IMR-90 (cell line): ENCODE measurements around the gene TAPBP. TPM values are rescaled to one million over a fixed set of nuclear protein-coding genes. Genes with fewer than 3 reads are reported as not detected.
"Not testable (repeated sequence)": the region's sequence is repeated elsewhere in the genome, so short reads cannot be mapped to it uniquely, and the experiment has no call there.

ENCODE experiments used
- ATAC-seq: fragments of 200-7000 bp; cut with Tn5 transposase; 2 replicates; pipeline ENCODE4 v1.9.1; 2020; ENCODE audit warnings: low read depth, mild to moderate bottlenecking, moderate library complexity
- BruUV-seq: library from RNA; stranded (reverse); fragments of 400-500 nt; replicated peaks from 2 replicates; lab custom pipeline; 2021; lab: Mats Ljungman, UMichigan
- CTCF ChIA-PET: fragments of 300-600 bp; formaldehyde crosslinking; extraction: SDS; loops from one replicate; lab custom pipeline; 2021; ENCODE audit warnings: antibody characterized with exemption; lab: Yijun Ruan, JAX
- POLR2A ChIA-PET: fragments of 300-600 bp; sonication (Branson Sonifier 250); formaldehyde crosslinking; loops from one replicate; lab custom pipeline; 2022; ENCODE audit warnings: antibody characterized with exemption; ENCODE audit not compliant: unreplicated experiment; lab: Charles Lee
- DNase-seq: peaks from one replicate; pipeline ENCODE4 v3.0.0; 2013
- H2AFZ ChIP-seq: replicated peaks from 2 replicates; pipeline ENCODE3; 2013; ENCODE audit warnings: low read length, mild to moderate bottlenecking; ENCODE audit not compliant: poor library complexity
- H2AK5ac ChIP-seq: 2 replicates; pipeline ENCODE4 v1.6.1; 2013; ENCODE audit warnings: low read depth, low read length, inconsistent platforms
- H2AK9ac ChIP-seq: replicated peaks from 2 replicates; pipeline ENCODE3; 2013; ENCODE audit warnings: mild to moderate bottlenecking, low read depth, low read length, moderate library complexity; ENCODE audit not compliant: poor library complexity
- H2BK120ac ChIP-seq: 2 replicates; pipeline ENCODE4 v1.6.1; 2013; ENCODE audit warnings: low read depth, low read length, inconsistent platforms
- H2BK15ac ChIP-seq: 3 replicates; pipeline ENCODE4 v1.6.1; 2013; ENCODE audit warnings: low read depth, low read length, inconsistent platforms
- H2BK20ac ChIP-seq: 2 replicates; pipeline ENCODE4 v1.6.1; 2013; ENCODE audit warnings: low read depth, mild to moderate bottlenecking, inconsistent platforms, low read length, moderate library complexity
- H2BK5ac ChIP-seq: 2 replicates; pipeline ENCODE4 v1.6.1; 2013; ENCODE audit warnings: mild to moderate bottlenecking, low read depth, low read length, inconsistent platforms; ENCODE audit not compliant: poor library complexity, severe bottlenecking
- H3K14ac ChIP-seq: replicated peaks from 2 replicates; pipeline ENCODE4 v1.6.1; 2013; ENCODE audit warnings: low read depth, low read length, inconsistent platforms
- H3K18ac ChIP-seq: 2 replicates; pipeline ENCODE4 v1.6.1; 2013; ENCODE audit warnings: low read depth, low read length, control low read depth
- H3K23ac ChIP-seq: 2 replicates; pipeline ENCODE4 v1.6.1; 2013; ENCODE audit warnings: low read depth, low read length, inconsistent platforms
- H3K27ac ChIP-seq: 2 replicates; pipeline ENCODE4 v1.5.1; 2013; ENCODE audit warnings: mild to moderate bottlenecking, control low read depth, low read length; ENCODE audit not compliant: insufficient read depth
- H3K27me3 ChIP-seq: 2 replicates; pipeline ENCODE4 v1.6.1; 2013; ENCODE audit warnings: low read length; ENCODE audit not compliant: control insufficient read depth, insufficient read depth
- H3K36me3 ChIP-seq: 2 replicates; pipeline ENCODE4 v1.6.1; 2013; ENCODE audit warnings: low read length, mixed read lengths; ENCODE audit not compliant: control insufficient read depth, insufficient read depth
- H3K4ac ChIP-seq: 2 replicates; pipeline ENCODE4 v1.6.1; 2013; ENCODE audit warnings: low read depth, low read length, inconsistent platforms
- H3K4me1 ChIP-seq: 2 replicates; pipeline ENCODE4 v1.6.1; 2013; ENCODE audit warnings: low read length, mixed read lengths; ENCODE audit not compliant: control insufficient read depth, insufficient read depth
- H3K4me2 ChIP-seq: 2 replicates; pipeline ENCODE4 v1.6.1; 2013; ENCODE audit warnings: low read depth, mild to moderate bottlenecking, control low read depth, low read length, moderate library complexity
- H3K4me3 ChIP-seq: 2 replicates; pipeline ENCODE4 v1.5.1; 2013; ENCODE audit warnings: low read depth, mild to moderate bottlenecking, control low read depth, low read length, moderate library complexity; ENCODE audit not compliant: insufficient read depth
- H3K56ac ChIP-seq: 2 replicates; pipeline ENCODE4 v1.6.1; 2013; ENCODE audit warnings: low read length, inconsistent platforms; ENCODE audit not compliant: insufficient read depth; ENCODE audit errors: extremely low read depth
- H3K79me1 ChIP-seq, 2 experiments: 2 replicates each; pipeline ENCODE4 v1.6.1; 2013; ENCODE audit warnings: low read length in 2 of 2, inconsistent platforms in 1 of 2, low read depth in 1 of 2
- H3K9ac ChIP-seq: 2 replicates; pipeline ENCODE4 v1.6.1; 2013; ENCODE audit warnings: low read depth, low read length, control low read depth
- H3K9me1 ChIP-seq: 2 replicates; pipeline ENCODE4 v1.6.1; 2013; ENCODE audit warnings: low read length, inconsistent platforms; ENCODE audit not compliant: insufficient read depth
- H3K9me3 ChIP-seq: 2 replicates; pipeline ENCODE4 v1.6.1; 2013; ENCODE audit warnings: low read length; ENCODE audit not compliant: control insufficient read depth, insufficient read depth
- H4K20me1 ChIP-seq: 2 replicates; pipeline ENCODE4 v1.6.1; 2013; ENCODE audit warnings: low read length, inconsistent platforms; ENCODE audit not compliant: insufficient read depth
- H4K5ac ChIP-seq: 2 replicates; pipeline ENCODE4 v1.6.1; 2013; ENCODE audit warnings: mild to moderate bottlenecking, low read depth, low read length, control low read depth
- H4K8ac ChIP-seq, 2 experiments: 2 replicates each; pipeline ENCODE4 v1.6.1; 2013; ENCODE audit warnings: low read depth in 2 of 2, low read length in 2 of 2, control low read depth in 1 of 2, inconsistent platforms in 1 of 2
- H4K91ac ChIP-seq: 2 replicates; pipeline ENCODE4 v1.6.1; 2013; ENCODE audit warnings: low read depth, low read length, inconsistent platforms; ENCODE audit not compliant: insufficient read depth
- WGBS, 2 experiments: methylation state at CpG; one replicate each; pipeline versions ENCODE4 v1.1.5 to v1.1.7; 2013; ENCODE audit warnings: missing lambda C conversion rate in 2 of 2; ENCODE audit not compliant: insufficient read length in 1 of 2; ENCODE audit errors: extremely low coverage in 2 of 2; 5-methylcytosine and 5-hydroxymethylcytosine counted together
- dilution Hi-C: fragments of 300-500 bp; cut with HindIII; formaldehyde crosslinking; loops from one replicate; pipeline ENCODE4 v1.14.3; 2018; ENCODE audit warnings: low sequenced_read_pairs; ENCODE audit not compliant: unreplicated experiment
- in situ Hi-C: fragments of 300-500 bp; cut with MboI; formaldehyde crosslinking; loops from 3 replicates; pipeline ENCODE4 v1.14.3; 2019; ENCODE audit warnings: low sequenced_read_pairs, inconsistent platforms, mixed read lengths
- intact Hi-C: fragments of 100-400 bp; cut with micrococcal nuclease; formaldehyde crosslinking; loops from 2 replicates; pipeline ENCODE4 v1.10.0; 2022
- polyA plus RNA-seq, 3 experiments: library from polyadenylated mRNA; depleted of rRNA; stranded (reverse); fragments of >200 nt; gene quantifications; 2 replicates each; pipeline ENCODE4 v1.2.3, GENCODE V29; 2012; ENCODE audit warnings: low replicate concordance in 1 of 3
- total RNA-seq: library from RNA; depleted of rRNA; stranded (reverse); fragments of >200 nt; gene quantifications from 2 replicates; pipeline ENCODE4 v1.2.3, GENCODE V29; 2012

TAPBP gene
- total and polyA plus RNA-seq, 2 of the 4 experiments (the other 2 are of a cell fraction): 13.1 to 63.3 TPM

DNA sequence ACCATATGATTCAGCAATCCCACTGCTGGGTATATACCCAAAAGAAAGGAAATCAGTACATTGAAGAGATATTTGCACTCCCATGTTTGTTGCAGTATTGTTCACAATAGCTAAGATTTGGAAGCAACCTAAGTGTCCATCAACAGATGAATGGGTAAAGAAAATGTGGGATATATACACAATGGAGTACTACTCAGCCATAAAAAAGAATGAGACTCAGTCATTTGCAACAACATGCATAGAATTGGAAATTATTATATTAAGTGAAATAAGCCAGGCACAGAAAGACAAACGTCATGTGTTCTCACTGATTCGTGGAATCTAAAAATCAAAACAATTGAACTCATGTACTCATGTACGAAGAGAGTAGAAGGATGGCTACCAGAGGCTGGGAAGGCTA is 51.4 kb downstream of the TAPBP start:
- H3K56ac ChIP-seq, H2BK15ac ChIP-seq, H2BK5ac ChIP-seq, H3K4me2 ChIP-seq, H2BK20ac ChIP-seq, H3K4me3 ChIP-seq, H2AK5ac ChIP-seq, H3K4me1 ChIP-seq, H3K18ac ChIP-seq, H3K9me3 ChIP-seq, H2AK9ac ChIP-seq, H3K9me1 ChIP-seq, H3K14ac ChIP-seq, H3K27ac ChIP-seq, POLR2A ChIA-PET, DNase-seq, H4K20me1 ChIP-seq, H4K5ac ChIP-seq, H3K27me3 ChIP-seq, in situ Hi-C loops, H3K79me1 ChIP-seq, H2BK120ac ChIP-seq, H3K9ac ChIP-seq, H3K4ac ChIP-seq, ATAC-seq, intact Hi-C loops, H3K23ac ChIP-seq, BruUV-seq, dilution Hi-C loops, H4K91ac ChIP-seq, H4K8ac ChIP-seq, H2AFZ ChIP-seq: not testable (repeated sequence)
- WGBS, 2 experiments: no CpG with 5 or more reads among the region's 3 CpGs
- CTCF ChIA-PET: interaction anchor here (0.6 kb wide), 1 partner anchor 12 kb away, joined by 3 read pairs; no protein-coding TSS in a partner anchor
- peaks cover 47% of the 10 kb centered on the region for H3K36me3 ChIP-seq
